Transverse colon (tissue), 4 donors: ENCODE measurements around the gene CADPS2. TPM values are rescaled to one million over a fixed set of nuclear protein-coding genes. Genes with fewer than 3 reads are reported as not detected.

Experiments
- DNase-seq: peaks from one replicate; pipeline ENCODE4 v3.0.0-alpha.2; 2019
- H3K27ac ChIP-seq, 4 donors: fragments of 200-600 bp; sonication (generic); 2 replicates each; pipeline ENCODE4 v1.5.1; 2016 to 2018; ENCODE audit warnings: inconsistent platforms in 4 of 4
- H3K27me3 ChIP-seq: fragments of 200-600 bp; sonication (generic); 2 replicates; pipeline ENCODE4 v1.5.1; 2017; ENCODE audit warnings: inconsistent platforms
- H3K36me3 ChIP-seq, 4 donors: fragments of 200-600 bp; sonication (generic); 2 replicates each; pipeline ENCODE4 v1.5.1; 2017 to 2019; ENCODE audit warnings: inconsistent platforms in 4 of 4
- H3K4me1 ChIP-seq, 4 donors: fragments of 200-600 bp; sonication (generic); 2 replicates each; pipeline ENCODE4 v1.5.1; 2017 to 2020; ENCODE audit warnings: inconsistent platforms in 4 of 4
- H3K4me3 ChIP-seq, 4 donors: fragments of 200-600 bp; sonication (generic); 1 replicate in 1 of 4; 2 replicates in 3 of 4; pipeline versions ENCODE4 v1.5.1 to v1.6.1; 2017 to 2019; ENCODE audit warnings: inconsistent platforms in 4 of 4
- H3K9me3 ChIP-seq, 2 donors: fragments of 200-600 bp; sonication (generic); 2 replicates each; pipeline ENCODE4 v1.5.1; 2017 to 2019; ENCODE audit warnings: inconsistent platforms in 2 of 2
- CTCF ChIP-seq, 5 experiments: fragments of 200-600 bp in 3 of 5; fragments of 450-650 bp in 2 of 5; sonication (generic) in 3 of 5; IDR thresholded peaks; 1 replicate in 2 of 5; 2 replicates in 3 of 5; pipeline ENCODE4 v1.5.1; 2016 to 2017; ENCODE audit warnings: antibody characterized with exemption in 5 of 5, inconsistent platforms in 3 of 5, mild to moderate bottlenecking in 2 of 5, moderate library complexity in 1 of 5
- EP300 ChIP-seq: sonication (generic); formaldehyde crosslinking; IDR thresholded peaks from one replicate; pipeline ENCODE4 v1.6.1; 2017; ENCODE audit warnings: antibody characterized with exemption, low read depth
- POLR2A ChIP-seq: fragments of 450-650 bp; IDR thresholded peaks from one replicate; pipeline ENCODE4 v1.6.1; 2016; ENCODE audit warnings: antibody characterized with exemption, mild to moderate bottlenecking, moderate library complexity
- POLR2AphosphoS5 ChIP-seq, 3 donors: sonication (generic); formaldehyde crosslinking; IDR thresholded peaks; one replicate each; pipeline ENCODE4 v1.6.1; 2016; ENCODE audit warnings: antibody characterized with exemption in 3 of 3
- WGBS, 2 donors: methylation state at CpG; one replicate each; pipeline ENCODE4 v1.1.5; 2018; ENCODE audit warnings: low coverage in 1 of 2; 5-methylcytosine and 5-hydroxymethylcytosine counted together
- in situ Hi-C, 4 donors: fragments of 200-750 bp; cut with MboI; loops; one replicate each; pipeline versions ENCODE4 v1.15.0 to v1.15.1; 2017; ENCODE audit warnings: low sequenced_read_pairs in 3 of 4, low pct_ligation_motif_present in 1 of 4, low pct_unique_long_range_greater_than_20kb in 1 of 4
- intact Hi-C: fragments of 100-400 bp; cut with DNase I; formaldehyde crosslinking; loops from one replicate; pipeline ENCODE4 v1.15.1; 2023; ENCODE audit warnings: low total_unique reads
- total RNA-seq, 4 donors: library from RNA; depleted of rRNA; stranded (reverse); fragments of >200 nt; gene quantifications; one replicate each; pipeline ENCODE4 v1.1.0, GENCODE V29; 2016

The CADPS2 gene
- total RNA-seq, 4 donors from 2014 or later: 9.0 to 15.2 (median 12.6) TPM

GRCh38 chr7:122789156-122789555, 97.1 kb downstream of the CADPS2 start:
- no peaks in the 10 kb centered on the region for H3K9me3 ChIP-seq
- in situ Hi-C loops: no loop called here
- H3K27me3 ChIP-seq: no peaks in the 10 kb centered on the region
- H3K4me1 ChIP-seq: no peaks in the 10 kb centered on the region
- no peak overlapping the region for H3K27ac ChIP-seq
- intact Hi-C loops: no loop called here
- no peaks in the 10 kb centered on the region for H3K36me3 ChIP-seq
- 43% methylated on average over 1 of the region's 1 CpG; no CpG with 5 or more reads in 1 of the 2 donors for WGBS, 2 donors
- no peak for TF ChIP-seq POLR2A
- no peak for TF ChIP-seq CTCF (IDR thresholded peaks at IDR 0.05)
- TF ChIP-seq POLR2AphosphoS5 (IDR thresholded peaks at IDR 0.05): no peak
- TF ChIP-seq EP300: no peak
- no peak overlapping the region for H3K4me3 ChIP-seq
- DNase-seq: no peak

GRCh38 chr7:122770686-122771335, 115.4 kb downstream of the CADPS2 start:
- intact Hi-C loops (no loop called here), in situ Hi-C loops (no loop called here)
- Histone ChIP-seq H3K4me3 (no peak overlapping the region), H3K9me3 (no peaks in the 10 kb centered on the region), H3K27me3 (no peaks in the 10 kb centered on the region), H3K36me3 (no peaks in the 10 kb centered on the region), H3K4me1 (no peaks in the 10 kb centered on the region), H3K27ac (no peak overlapping the region)
- no peak for TF ChIP-seq POLR2AphosphoS5 (IDR thresholded peaks at IDR 0.05)
- no peak for TF ChIP-seq POLR2A
- TF ChIP-seq CTCF (IDR thresholded peaks at IDR 0.05): no peak
- TF ChIP-seq EP300: no peak
- no peak for DNase-seq
- 57 to 61% methylated on average over 3 to 4 of the region's 4 CpGs for WGBS, 2 donors

GRCh38 chr7:122768827-122769226, 117.4 kb downstream of the CADPS2 start:
- no peaks in the 10 kb centered on the region for H3K9me3 ChIP-seq
- TF ChIP-seq CTCF (IDR thresholded peaks at IDR 0.05): no peak
- no peak for TF ChIP-seq POLR2AphosphoS5 (IDR thresholded peaks at IDR 0.05)
- TF ChIP-seq POLR2A: no peak
- TF ChIP-seq EP300: no peak

GRCh38 chr7:122767339-122767738, 118.9 kb downstream of the CADPS2 start:
- WGBS, 2 donors: 69 to 82% methylated on average over 3 of the region's 3 CpGs
- DNase-seq: no peak
- Histone ChIP-seq H3K4me1 (no peaks in the 10 kb centered on the region), H3K9me3 (no peaks in the 10 kb centered on the region), H3K27me3 (no peaks in the 10 kb centered on the region), H3K36me3 (no peaks in the 10 kb centered on the region), H3K4me3 (no peak overlapping the region), H3K27ac (no peak overlapping the region)
- in situ Hi-C loops: no loop called here
- intact Hi-C loops: no loop called here
- TF ChIP-seq EP300 (no peak), POLR2A (no peak), CTCF (IDR thresholded peaks at IDR 0.05) (no peak), POLR2AphosphoS5 (IDR thresholded peaks at IDR 0.05) (no peak)

More at GRCh38 chr7:122768827-122769226, 117.4 kb downstream of the CADPS2 start:
- no peak overlapping the region for H3K4me3 ChIP-seq
- in situ Hi-C loops: no loop called here
- H3K27ac ChIP-seq: no peak overlapping the region
- intact Hi-C loops: no loop called here
- H3K36me3 ChIP-seq: no peaks in the 10 kb centered on the region
- no peak for DNase-seq
- H3K27me3 ChIP-seq: no peaks in the 10 kb centered on the region
- H3K4me1 ChIP-seq: no peaks in the 10 kb centered on the region
- WGBS, 2 donors: 79 to 94% methylated on average over 3 of the region's 3 CpGs
